GM21619 (cell line): ENCODE data around the gene DMRT3.
A peak's percentile ranks its signal among the peaks of the same experiment; 100 is the strongest.

ENCODE experiments used
- ATAC-seq: cut with Tn5 transposase; IDR thresholded peaks from one replicate; pipeline ENCODE4 v1.9.1; 2021; ENCODE audit not compliant: unreplicated experiment

DMRT3 gene

DNA sequence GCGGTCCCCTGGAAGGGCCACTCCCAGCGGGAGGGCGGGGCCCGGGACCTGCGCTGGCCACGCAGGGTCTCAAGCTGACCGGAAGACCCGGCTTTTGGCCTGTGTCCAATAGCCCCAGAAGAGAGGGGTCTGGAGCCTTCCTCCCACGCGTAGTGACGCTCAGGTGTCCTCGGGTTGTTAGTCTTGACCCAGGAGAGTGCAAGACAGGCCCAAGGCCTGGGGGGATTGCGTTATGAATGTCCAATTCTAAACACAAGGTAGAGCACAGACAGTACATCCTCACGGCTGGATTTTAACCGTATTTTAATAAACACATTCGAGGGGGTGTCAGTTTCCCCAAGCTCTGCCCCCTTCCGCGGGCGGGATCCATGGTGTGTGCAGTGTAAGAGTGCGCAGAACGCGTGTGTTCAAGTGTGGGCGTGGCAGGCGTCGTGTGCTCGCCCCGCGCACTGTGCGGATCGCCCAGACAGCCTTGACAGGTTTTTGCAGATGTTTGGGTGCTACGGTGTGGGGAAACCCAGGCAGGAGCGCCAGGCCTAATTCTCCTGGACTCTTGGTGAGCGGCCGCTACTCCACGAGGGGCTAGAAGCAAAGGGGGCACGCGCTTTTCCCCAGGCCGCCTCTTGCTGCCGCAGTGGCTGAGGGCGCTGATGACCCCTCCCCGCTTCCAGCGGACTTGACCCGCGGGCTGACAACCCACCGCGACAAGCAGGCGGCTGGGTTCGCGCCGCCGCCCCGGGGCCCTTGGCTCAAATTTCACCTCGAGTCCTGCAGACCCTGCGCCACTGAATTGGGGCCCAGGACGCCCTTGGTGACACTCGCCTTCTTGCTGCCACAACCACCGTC lies 6.1 kb upstream of the DMRT3 start:
- ATAC-seq: no peak

DNA sequence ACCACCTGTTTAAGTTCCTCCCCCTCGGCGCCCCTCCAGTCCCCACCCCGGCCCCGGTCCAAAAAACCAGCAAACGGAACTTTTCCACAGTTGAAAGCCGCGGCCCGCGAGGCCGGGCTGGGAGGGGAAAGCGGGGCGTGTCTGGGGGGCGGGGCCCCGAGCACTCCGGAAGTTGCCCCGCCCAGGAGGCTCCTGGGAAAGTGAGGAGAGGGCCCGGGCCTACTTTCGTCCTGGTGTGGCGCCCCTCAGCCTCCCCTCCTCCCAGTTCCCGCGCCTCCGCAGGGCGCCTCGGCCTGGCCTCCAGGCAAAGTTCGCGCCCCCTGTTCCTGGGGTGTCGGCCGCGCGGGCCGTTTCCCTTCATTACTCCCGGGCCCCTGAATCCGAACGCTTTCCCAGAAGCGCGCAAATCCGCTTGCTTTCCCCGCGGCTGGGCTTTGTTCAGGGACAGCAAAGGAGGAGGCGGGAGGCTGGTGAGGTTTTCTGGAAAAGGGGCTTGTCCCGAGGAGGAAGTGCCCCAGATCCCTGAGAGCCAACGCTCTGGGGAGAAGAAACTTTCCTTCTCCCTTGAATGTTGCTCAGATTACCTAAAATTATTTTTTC lies 4.5 kb upstream of the DMRT3 start:
- ATAC-seq: no peak

DNA sequence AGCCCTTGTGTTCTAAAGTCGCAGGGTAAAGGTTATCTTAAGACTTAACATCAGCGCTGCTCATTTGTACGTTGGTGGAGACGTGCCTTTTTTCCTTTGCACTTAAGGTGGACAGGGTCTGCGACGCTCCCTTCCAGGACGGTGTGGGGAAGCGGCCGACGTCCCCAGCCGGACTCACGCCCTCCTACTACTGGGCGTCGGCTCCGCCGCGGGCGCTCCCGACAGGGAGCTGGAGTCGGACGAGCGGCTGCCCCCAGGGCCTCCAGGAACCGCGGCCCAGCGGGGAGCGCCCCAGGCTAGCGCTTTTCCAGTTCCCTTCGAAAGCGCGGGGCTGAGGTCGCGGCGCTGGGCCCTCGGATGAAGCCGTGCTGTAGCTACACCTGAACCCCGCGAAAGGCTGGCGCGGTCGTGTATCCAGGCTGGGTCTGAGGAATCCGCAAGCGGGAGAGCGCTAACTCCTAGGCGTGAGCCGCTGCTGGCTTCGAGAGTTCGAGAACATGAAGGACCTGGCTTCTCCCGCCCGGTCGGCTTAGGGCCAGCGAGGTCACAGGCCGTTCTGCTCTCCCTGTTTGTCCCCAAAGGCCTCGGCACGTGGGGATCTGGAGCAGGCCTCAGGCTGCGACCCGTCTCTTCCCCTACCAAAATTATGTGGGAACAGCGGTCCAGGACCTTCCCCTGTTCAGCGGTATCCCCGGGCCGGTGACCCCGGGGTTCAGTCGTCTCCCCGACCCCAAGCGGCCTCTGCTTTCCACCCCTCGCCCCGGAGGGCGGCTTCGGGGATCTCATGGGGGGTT lies 3.8 kb upstream of the DMRT3 start:
- no peak for ATAC-seq

DNA sequence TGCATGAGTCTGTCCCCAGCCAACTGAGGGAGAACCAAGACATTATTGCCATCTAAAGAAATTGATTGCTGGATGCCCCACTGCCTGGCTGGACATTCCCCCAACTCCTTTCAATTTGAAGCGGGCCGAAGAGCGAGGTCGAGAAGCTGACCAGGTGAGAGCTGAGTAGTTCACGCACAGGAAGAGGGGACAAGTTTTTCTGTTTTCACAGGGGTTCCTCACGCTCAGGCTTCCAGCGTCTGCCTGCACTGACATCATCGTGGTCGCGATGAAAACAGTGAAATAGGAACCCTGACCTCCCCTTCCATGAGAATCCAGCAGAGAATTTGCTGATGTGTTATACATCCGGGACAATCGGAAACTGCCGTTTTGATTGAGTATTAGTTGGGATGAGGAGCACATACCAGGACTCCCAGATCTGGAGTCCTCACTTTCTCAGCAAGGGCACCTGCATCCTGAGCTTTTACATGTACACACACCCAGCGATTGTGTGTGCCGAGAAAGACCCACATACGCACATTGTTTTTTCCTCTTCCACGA lies 3.1 kb upstream of the DMRT3 start:
- no peak for ATAC-seq

DNA sequence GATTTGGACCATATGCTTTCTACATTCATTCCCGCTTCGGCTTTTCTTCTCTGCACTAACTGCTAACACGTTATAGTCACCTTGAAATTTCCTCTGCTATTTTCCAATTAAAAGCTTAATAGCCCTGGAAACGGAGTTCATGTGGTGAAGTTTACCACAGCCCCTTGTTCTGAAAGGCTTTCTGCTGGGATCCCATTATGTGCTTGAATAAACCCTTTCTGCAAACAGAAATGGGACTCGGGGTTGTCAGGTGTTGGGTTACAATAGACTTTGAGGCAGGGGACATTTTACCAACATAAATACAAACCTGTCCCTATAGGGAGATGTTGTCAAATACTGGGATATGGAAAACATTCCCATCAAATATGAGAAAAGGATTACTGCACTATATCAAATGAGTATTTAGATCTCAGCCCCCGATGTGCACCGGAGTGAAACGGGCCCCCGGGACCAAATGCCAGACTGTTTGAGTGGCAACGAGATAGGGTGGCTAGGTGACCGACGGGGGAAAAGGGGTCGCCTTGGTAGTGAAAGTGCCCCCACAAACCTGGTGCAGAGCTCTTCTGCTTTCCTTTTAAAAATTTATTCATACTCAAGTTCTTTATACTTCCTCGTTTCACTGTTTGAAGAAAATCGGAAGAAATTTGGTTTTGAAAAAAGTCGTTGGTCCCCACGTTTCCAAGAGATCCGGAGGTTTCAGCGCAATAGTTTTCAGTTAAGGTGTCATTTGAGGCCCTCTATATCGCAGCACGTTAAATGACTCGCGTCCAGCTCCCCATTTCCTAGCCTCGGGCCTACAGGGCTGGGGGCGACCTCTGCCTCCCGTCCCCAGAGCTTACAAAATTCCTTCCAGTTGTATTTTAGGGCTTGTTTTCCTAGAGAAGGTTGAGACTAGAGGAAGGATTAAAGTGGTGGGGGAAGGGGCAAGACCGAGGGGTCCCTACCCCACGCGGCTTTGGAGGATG lies 2.1 kb upstream of the DMRT3 start:
- no peak for ATAC-seq

DNA sequence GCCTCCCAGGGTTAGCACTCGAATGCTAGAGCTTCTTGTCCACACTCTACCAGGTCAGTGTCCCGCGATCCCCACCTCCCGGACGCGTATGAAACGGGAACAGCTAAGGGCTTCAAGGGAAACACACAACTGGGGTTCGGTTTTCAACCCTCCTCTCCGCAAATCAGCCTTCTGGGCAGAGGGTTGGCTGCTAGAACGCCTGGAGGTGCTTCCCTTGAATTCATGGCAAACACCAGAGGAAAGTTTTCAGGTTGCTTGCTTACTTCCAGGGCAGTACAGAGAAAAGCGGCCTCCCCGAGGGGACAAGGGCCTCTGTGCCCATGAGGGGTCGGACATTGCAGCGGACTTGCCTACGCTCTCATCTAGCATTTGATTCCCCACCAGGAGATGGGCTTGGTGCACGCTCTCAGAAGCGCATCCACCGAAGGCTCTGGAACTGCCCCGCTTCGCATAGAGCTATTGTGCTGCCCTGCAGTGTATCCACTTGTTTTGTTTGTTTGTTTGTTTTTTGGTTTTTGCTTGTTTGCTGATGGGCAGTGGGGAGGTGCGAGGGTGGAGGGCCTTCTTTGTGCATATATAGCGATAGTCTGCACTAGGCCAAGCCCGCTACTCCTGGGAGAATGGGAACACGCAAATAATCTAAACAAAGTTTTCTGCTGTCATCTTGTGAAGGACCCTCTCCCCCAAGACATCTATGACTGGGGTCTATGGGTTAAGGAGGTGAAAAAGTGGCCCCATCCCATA lies 1.3 kb upstream of the DMRT3 start:
- no peak for ATAC-seq

DNA sequence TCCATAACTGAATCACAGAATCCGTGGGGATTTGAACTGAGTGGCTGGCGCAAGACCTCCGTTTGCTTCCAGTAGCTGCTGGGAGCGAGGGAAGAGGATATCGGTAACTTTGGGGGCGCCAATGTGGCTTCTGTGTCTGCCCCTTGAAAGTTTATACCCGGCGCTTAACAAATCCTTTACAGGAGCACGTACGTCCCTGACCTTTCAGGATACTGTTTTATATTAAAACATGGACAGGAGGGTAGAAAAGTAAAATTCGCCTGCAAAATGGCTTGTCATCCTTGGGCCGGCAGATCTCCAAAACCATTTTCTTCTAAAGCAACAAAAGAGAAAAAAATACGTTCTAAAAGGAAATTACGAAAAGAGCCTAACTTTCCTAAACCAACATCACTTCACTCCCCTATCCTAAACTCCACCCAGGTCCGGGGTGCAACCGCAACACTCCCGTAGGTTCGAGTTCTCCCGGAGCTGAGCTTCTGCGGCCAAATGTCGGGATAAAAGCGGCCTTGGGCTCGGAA lies 656 bp upstream of the DMRT3 start:
- no peak for ATAC-seq

DNA sequence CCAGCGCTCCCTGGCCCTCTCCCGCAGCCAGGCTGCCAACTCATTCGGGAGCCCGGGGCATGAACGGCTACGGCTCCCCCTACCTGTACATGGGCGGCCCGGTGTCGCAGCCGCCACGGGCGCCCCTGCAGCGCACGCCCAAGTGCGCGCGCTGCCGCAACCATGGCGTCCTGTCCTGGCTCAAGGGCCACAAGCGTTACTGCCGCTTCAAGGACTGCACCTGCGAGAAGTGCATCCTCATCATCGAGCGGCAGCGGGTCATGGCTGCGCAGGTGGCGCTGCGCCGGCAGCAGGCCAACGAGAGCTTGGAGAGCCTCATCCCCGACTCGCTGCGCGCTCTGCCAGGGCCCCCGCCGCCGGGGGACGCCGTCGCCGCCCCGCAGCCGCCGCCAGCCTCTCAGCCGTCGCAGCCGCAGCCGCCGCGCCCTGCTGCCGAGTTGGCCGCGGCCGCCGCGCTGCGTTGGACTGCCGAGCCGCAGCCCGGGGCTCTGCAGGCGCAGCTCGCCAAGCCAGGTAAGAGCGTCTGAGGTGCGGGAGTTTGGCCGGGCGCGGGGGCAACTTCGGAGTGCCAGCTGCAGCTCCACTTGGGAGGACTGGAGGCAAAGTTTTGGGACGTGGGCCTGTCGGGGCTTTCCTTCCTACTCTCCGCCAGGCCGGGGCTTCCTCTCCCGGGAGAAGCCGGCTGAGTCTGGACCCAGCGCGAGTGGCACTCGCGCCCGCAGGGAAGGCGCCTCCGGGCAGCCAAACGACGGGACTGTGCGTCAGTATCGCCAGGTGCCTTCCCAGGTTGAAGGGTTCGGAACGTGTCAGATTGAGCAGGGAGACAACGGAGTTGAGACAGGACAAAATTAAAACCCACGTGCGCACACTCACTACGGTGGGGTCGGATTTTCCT lies 735 bp downstream of the DMRT3 start:
- no peak for ATAC-seq

DNA sequence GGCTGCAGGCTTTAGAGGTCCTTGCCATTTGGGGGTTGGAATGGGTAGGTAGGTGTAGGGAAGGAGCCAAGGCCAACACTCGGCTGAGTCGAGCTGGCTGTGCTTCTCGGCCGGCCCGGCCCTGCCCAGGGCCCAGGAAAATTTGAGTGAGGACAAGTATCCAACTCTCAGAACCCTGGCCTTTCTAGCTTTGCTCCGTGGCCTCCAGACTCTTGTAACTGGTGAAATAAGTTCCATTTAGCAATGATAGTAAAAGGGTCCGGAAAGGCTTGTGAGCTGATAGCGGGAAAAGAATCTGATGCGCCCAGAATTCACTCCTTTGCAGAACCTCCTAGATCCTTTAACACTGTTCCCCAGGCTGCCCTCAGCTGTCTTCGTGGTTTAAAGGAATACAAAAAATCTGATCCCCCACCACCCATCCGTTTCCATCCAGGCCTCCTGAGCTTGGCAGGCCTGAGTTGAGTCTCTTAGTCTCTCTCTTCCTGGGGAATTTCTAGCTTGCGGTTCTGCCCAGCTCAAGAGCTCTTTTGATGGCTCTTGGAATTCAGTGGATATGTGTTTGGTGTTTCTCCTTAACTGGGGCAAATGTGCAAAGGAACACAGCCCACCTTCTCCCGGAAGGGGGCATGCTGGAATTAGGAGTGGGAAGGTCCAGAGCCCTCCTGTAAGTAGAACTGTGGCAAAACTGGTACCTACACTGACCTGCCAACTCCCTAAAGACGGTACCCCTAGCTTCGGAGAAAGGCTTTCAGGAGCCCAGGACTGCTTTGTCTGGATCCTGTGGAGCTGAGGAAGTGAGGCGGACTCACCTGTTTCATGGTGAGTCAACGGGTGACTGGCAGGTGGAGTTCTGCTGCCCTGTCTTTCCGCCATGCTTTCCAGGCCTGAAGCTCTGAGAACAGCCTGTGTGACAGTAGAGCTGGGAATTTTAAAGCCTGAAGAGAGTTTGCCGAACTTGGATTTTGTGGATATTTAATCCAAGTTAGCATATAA lies 1.7 kb downstream of the DMRT3 start:
- ATAC-seq: no peak

DNA sequence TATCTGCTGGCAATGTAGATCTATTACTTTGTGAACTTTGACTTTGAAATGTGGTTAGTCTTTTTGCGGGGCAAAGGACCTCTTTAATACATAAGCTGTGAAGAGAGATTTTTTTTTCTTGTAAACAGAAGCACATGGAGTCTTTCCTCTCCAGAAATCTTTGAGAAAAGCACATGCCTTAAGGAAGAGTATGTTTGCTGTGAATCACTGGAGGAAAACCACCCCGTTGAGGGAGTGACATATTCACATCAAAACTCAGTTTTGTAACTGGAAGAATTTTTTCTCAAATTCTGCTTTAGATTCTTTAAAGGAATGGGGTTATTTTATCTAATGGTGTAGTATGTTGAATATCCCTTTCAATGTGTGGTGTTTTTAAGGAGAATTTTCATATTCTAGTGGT lies 3.5 kb downstream of the DMRT3 start:
- no peak for ATAC-seq

DNA sequence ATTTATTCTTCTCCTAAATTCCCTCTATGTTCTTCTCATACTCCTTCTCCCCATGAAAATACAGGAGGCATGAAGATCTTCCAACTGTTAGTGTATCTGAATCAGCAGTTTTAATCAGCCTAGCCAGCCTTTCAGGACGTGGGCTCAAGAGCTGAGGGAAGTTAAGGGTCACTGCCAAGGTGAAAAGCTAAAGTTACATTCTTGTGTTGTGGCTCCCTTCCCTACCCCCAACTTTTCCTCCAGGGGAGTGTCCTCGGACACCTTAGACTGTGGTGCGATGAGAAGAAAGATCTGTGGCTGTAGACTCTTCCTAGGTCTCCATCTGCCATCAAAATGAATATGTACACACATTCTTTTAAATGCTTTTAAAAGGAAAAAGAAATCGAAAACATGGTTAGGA lies 4.2 kb downstream of the DMRT3 start:
- ATAC-seq: no peak

DNA sequence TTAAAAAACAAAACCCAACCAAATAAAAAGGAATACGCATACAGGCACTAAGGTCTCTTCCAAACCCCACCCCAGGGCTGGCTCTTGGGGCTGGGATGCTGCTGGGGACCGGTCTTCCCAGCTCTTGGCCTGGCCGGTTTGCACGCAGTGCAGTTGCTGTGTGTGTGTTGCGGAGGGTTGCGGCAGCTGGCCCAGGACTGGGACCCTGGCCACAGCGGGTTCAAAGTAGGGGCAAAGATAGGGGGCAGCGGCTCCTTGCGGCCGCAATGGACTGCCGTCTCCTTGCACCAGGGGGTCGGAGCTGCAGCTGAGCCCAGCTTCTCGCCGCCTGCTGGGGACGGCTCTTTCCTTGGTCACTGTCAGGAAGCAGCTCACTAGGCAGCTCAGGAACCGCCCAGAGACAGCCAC lies 5.0 kb downstream of the DMRT3 start:
- no peak for ATAC-seq

DNA sequence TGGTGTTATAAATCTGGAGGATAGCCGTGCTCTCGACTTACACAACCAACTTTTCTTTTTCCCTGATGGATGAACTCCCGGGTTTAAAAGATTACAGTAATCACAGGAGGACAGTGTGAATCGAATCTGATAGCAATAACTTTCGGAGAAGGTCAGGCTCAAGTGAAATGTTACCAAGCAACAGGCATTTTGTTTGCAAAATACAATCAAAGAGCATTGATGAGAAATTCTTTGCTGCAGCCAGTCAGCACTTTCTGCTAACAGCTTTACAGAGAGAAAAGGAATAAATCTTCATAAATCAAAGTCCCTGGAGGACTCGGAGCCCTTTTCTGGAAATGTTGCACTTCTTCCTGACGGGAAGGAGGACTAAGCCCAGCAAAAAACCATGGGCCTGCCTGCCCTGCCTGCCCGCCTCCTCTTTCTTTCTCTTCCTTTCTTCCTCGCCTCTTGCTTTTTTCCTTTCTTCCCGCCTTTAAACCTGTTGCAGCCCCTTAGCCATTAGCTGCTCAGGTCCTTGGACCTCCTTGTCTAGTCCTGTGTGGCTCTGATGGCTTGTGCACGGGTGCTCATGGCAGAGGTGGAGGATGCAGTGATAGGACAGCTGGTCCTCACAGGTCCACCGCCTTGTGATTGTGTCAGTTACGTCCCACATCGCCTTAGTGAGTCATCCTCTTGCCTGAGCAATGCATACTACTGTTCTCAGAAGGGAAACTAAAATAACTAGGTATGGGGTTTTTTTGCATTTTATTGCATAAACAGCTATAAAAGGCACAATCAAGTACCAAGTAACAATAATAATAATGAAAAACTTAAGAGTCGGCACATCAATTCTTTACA lies 6.2 kb downstream of the DMRT3 start:
- ATAC-seq: no peak

DNA sequence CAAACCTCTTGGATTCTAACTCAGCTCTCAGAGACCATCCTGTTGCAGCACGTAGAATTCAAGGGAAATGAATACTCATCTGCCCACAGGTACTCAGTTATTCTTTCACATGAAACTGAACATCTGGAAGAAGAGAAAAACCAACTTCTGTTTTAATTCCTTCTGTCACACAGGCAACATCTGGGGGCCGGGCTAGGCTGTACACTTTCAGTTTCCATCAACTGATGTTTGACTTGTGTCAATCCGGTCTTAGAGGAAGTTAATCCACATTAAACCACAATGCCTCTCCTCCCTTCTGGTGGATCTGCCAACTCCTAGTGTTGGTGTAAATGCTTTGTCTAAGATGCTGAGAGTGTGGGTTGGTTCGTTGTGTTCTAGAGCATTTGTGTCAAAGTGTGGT lies 17.6 kb downstream of the DMRT3 start:
- ATAC-seq: peak; percentile 58

DNA sequence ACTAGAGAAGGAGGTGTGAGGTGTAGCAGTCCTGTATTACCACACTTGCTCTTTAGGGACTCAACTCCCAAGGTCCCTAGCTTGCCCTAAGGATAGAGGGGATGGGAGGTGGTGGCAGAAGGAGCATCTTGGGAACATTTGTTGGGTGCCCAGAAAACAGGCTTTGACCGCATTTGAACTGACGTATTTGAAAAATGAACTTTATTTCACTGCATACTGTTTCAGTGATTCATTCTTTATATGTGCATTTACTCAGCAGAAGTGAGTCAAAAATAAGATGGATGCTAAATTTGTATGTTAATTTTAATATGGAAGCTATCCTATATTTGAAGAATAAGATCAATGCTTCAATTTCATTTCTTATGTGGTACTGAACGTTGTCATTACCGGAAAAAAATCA lies 18.7 kb downstream of the DMRT3 start:
- ATAC-seq: no peak

DNA sequence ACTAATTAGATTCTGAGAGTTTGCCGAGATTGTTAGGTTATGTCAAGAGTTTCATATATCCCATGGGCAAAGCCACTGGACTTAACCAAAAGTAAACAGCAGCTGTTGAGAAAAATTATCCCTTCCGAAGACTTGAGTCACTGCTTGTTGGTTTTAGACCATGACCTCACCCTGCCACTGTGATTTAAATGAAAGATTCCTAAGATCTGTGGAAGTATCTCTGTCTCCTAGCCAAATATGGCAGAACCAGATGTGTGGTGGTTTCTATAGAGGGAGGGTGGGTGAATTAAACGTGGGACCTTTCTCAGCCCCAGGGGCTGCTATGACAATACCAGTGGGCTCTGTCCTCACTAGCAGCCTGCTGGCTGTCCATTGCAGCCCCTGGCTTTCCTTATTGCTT lies 19.3 kb downstream of the DMRT3 start:
- ATAC-seq: no peak
